HepG2 (cell line): ENCODE results near the gene TRMT112. TPM values are rescaled to one million over a fixed set of nuclear protein-coding genes. Genes with fewer than 3 reads are reported as not detected.
A peak's percentile ranks its signal among the peaks of the same experiment; 100 is the strongest.

Experiments used
- CREB1 ChIP-seq, 2 experiments: fragments of 450-650 bp in 1 of 2; IDR thresholded peaks; 2 replicates each; pipeline ENCODE4 v1.6.1; 2016 to 2017; ENCODE audit warnings: control low read depth in 1 of 2, mild to moderate bottlenecking in 1 of 2, missing compliant biosample characterization in 1 of 2, missing genetic modification characterization in 1 of 2
- DNMT1 ChIP-seq: sonication (generic); formaldehyde crosslinking; IDR thresholded peaks from 2 replicates; pipeline ENCODE4 v1.5.1; 2020; ENCODE audit warnings: mild to moderate bottlenecking, missing genetic modification reagents
- MYC ChIP-seq: sonication (generic); formaldehyde crosslinking; IDR thresholded peaks from 2 replicates; pipeline ENCODE4 v1.9.0; 2021; ENCODE audit warnings: missing genetic modification reagents, borderline replicate concordance
- NFIC ChIP-seq: IDR thresholded peaks from 2 replicates; pipeline ENCODE4 v1.6.1; 2012; ENCODE audit warnings: mild to moderate bottlenecking, low read length, inconsistent platforms
- NR1H2 ChIP-seq: sonication (generic); formaldehyde crosslinking; IDR thresholded peaks from 2 replicates; pipeline ENCODE4 v1.8.1; 2022; ENCODE audit warnings: low read depth, missing genetic modification reagents, borderline replicate concordance
- PITX1 ChIP-seq: sonication (generic); formaldehyde crosslinking; IDR thresholded peaks from 2 replicates; pipeline ENCODE4 v1.5.1; 2020; ENCODE audit warnings: mild to moderate bottlenecking, missing genetic modification reagents
- PRPF4 ChIP-seq: fragments of 200-400 bp; formaldehyde crosslinking; IDR thresholded peaks from 2 replicates; pipeline ENCODE4 v1.6.1; 2016; ENCODE audit warnings: low read length, low read depth; ENCODE audit not compliant: poor library complexity, severe bottlenecking
- RFXAP ChIP-seq: sonication (generic); formaldehyde crosslinking; IDR thresholded peaks from 2 replicates; pipeline ENCODE4 v1.4.0; 2020; ENCODE audit warnings: missing genetic modification reagents, borderline replicate concordance
- SALL2 ChIP-seq: sonication (generic); formaldehyde crosslinking; IDR thresholded peaks from 2 replicates; pipeline ENCODE4 v1.8.1; 2023; ENCODE audit warnings: mild to moderate bottlenecking, missing genetic modification reagents, inconsistent platforms
- SCMH1 ChIP-seq: sonication (generic); formaldehyde crosslinking; IDR thresholded peaks from 2 replicates; pipeline ENCODE4 v1.9.0; 2021; ENCODE audit warnings: missing genetic modification reagents, mild to moderate bottlenecking, borderline replicate concordance
- SIX4 ChIP-seq: sonication (generic); formaldehyde crosslinking; IDR thresholded peaks from 2 replicates; pipeline ENCODE4 v1.4.0; 2020; ENCODE audit warnings: missing genetic modification reagents
- SSRP1 ChIP-seq: IDR thresholded peaks from 2 replicates; pipeline ENCODE4 v1.6.1; 2016; ENCODE audit warnings: control low read depth
- TEAD3 ChIP-seq: optimal IDR thresholded peaks from 2 replicates; pipeline ENCODE3; 2016; ENCODE audit warnings: borderline replicate concordance
- ZNF337 ChIP-seq: sonication (generic); formaldehyde crosslinking; IDR thresholded peaks from 2 replicates; pipeline ENCODE4 v1.5.1; 2020; ENCODE audit warnings: missing genetic modification reagents, low read depth, mild to moderate bottlenecking, borderline replicate concordance
- ZNF44 ChIP-seq: sonication (generic); formaldehyde crosslinking; IDR thresholded peaks from 2 replicates; pipeline ENCODE4 v1.5.1; 2020; ENCODE audit warnings: mild to moderate bottlenecking, missing genetic modification reagents
- ZNF615 ChIP-seq: sonication (generic); formaldehyde crosslinking; IDR thresholded peaks from 2 replicates; pipeline ENCODE4 v1.5.0; 2020; ENCODE audit warnings: mild to moderate bottlenecking, missing genetic modification reagents, borderline replicate concordance
- ZNF782 ChIP-seq: sonication (generic); formaldehyde crosslinking; IDR thresholded peaks from 2 replicates; pipeline ENCODE4 v1.4.0; 2020; ENCODE audit warnings: missing genetic modification reagents, mild to moderate bottlenecking, borderline replicate concordance
- polyA plus RNA-seq, 8 experiments: library from polyadenylated mRNA; depleted of rRNA in 3 of 8; stranded (reverse) in 7 of 8; unstranded in 1 of 8; fragments of >200 nt; fragmentation: Illumina TruSeq in 4 of 8; extraction: Trizol in 4 of 8; gene quantifications; 2 replicates each; pipeline versions ENCODE4 v1.2.1 to v1.2.3, GENCODE V29; 2011 to 2016; ENCODE audit warnings: low read depth in 4 of 8, missing spikeins in 1 of 8, mixed read lengths in 1 of 8; ENCODE audit not compliant: insufficient read depth in 1 of 8
- total RNA-seq, 5 experiments: library from RNA; depleted of rRNA; stranded (reverse); fragments of >200 nt; fragmentation: Illumina TruSeq; extraction: Trizol; gene quantifications; 2 replicates each; pipeline ENCODE4 v1.2.3, GENCODE V29; 2016; ENCODE audit warnings: low read depth in 1 of 5
- TF ChIP-seq, protein P1 (sequence below): sonication (generic); formaldehyde crosslinking; IDR thresholded peaks from 2 replicates; pipeline ENCODE4 v1.9.0; 2022; ENCODE audit warnings: low read depth, missing genetic modification reagents
- TF ChIP-seq, protein P2 (sequence below): sonication (generic); formaldehyde crosslinking; IDR thresholded peaks from 2 replicates; pipeline ENCODE4 v1.4.0; 2020; ENCODE audit warnings: mild to moderate bottlenecking, missing genetic modification reagents
- TF ChIP-seq, protein P3 (sequence below): sonication (generic); formaldehyde crosslinking; conservative IDR thresholded peaks from 2 replicates; pipeline ENCODE4 v1.4.0; 2020; ENCODE audit warnings: missing genetic modification reagents

TRMT112 gene
- total and polyA plus RNA-seq, 2 of the 13 experiments (the other 11 are each of a cell fraction or from before 2014, with no cell fraction given) = 186 to 409 TPM

DNA sequence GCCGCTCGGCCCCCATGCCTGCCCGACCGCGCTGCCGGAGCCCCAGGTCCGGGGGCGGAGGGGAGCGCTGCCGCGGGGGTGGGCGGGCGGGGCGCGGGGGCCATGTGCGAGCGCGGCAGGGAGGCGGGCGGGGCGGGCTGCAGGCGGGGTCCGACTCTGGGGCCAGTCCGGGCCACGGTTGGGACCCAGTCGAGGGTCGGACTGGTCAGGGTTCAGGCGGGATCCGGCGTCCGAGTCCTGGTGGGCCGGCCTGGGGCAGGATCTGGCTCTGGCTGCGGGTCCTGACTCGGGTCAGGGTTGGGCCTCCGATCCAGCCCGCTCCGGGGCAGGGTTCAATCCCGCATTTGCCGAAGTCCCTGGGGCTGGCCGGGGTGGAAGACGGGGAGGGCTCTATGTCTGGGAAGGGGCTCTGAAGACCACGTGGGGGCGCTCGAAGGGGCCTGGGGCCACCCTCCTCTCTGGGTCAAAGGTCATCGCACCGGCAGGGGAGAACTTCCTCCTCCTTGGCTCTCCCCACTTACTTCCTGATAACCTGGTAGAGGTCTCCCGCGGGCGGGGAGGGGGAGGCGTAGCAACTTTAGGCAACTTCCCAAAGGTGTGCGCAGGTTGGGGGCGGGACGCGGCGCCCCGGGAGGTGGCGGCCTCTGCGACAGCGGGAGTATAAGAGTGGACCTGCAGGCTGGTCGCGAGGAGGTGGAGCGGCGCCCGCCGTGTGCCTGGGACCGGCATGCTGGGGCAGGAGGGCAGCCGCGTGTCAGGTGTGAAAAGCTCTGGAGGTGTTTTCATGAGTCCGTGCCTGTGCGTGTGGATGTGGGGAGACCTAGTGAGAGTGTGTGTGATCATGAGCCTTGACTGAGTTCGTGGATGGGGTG is 11.4 kb downstream of the TRMT112 start (continued):
- TF ChIP-seq, protein P1, sequence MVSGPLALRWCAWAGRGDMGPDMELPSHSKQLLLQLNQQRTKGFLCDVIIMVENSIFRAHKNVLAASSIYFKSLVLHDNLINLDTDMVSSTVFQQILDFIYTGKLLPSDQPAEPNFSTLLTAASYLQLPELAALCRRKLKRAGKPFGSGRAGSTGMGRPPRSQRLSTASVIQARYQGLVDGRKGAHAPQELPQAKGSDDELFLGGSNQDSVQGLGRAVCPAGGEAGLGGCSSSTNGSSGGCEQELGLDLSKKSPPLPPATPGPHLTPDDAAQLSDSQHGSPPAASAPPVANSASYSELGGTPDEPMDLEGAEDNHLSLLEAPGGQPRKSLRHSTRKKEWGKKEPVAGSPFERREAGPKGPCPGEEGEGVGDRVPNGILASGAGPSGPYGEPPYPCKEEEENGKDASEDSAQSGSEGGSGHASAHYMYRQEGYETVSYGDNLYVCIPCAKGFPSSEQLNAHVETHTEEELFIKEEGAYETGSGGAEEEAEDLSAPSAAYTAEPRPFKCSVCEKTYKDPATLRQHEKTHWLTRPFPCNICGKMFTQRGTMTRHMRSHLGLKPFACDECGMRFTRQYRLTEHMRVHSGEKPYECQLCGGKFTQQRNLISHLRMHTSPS (CRISPR knock-in tag) = peak; percentile 30; the same call in 1 of the 2 replicates
- TF ChIP-seq NR1H2 (no peak), NFIC (no peak), DNMT1 (CRISPR knock-in tag) (no peak), ZNF782 (no peak), TEAD3 (CRISPR knock-in tag) (no peak), ZNF615 (CRISPR knock-in tag) (no peak), SCMH1 (CRISPR knock-in tag) (no peak), PITX1 (CRISPR knock-in tag) (peak; percentile 47; the same call in 1 of the 2 replicates), SSRP1 (CRISPR knock-in tag) (no peak), ZNF44 (0 out of 2 replicates have a peak, but pooled peaks have one; percentile 4), MYC (CRISPR knock-in tag) (peak; percentile 80; the same call in 1 of the 2 replicates), CREB1 (IDR thresholded peaks at IDR 0.05) (no peak), CREB1 (CRISPR knock-in tag; IDR thresholded peaks at IDR 0.05) (no peak), ZNF337 (CRISPR knock-in tag) (peak; percentile 63; the same call in 1 of the 2 replicates), PRPF4 (no peak), SALL2 (CRISPR knock-in tag) (peak; percentile 28; the same call in 1 of the 2 replicates), SIX4 (CRISPR knock-in tag) (no peak), RFXAP (CRISPR knock-in tag) (no peak)
- TF ChIP-seq, protein P2, sequence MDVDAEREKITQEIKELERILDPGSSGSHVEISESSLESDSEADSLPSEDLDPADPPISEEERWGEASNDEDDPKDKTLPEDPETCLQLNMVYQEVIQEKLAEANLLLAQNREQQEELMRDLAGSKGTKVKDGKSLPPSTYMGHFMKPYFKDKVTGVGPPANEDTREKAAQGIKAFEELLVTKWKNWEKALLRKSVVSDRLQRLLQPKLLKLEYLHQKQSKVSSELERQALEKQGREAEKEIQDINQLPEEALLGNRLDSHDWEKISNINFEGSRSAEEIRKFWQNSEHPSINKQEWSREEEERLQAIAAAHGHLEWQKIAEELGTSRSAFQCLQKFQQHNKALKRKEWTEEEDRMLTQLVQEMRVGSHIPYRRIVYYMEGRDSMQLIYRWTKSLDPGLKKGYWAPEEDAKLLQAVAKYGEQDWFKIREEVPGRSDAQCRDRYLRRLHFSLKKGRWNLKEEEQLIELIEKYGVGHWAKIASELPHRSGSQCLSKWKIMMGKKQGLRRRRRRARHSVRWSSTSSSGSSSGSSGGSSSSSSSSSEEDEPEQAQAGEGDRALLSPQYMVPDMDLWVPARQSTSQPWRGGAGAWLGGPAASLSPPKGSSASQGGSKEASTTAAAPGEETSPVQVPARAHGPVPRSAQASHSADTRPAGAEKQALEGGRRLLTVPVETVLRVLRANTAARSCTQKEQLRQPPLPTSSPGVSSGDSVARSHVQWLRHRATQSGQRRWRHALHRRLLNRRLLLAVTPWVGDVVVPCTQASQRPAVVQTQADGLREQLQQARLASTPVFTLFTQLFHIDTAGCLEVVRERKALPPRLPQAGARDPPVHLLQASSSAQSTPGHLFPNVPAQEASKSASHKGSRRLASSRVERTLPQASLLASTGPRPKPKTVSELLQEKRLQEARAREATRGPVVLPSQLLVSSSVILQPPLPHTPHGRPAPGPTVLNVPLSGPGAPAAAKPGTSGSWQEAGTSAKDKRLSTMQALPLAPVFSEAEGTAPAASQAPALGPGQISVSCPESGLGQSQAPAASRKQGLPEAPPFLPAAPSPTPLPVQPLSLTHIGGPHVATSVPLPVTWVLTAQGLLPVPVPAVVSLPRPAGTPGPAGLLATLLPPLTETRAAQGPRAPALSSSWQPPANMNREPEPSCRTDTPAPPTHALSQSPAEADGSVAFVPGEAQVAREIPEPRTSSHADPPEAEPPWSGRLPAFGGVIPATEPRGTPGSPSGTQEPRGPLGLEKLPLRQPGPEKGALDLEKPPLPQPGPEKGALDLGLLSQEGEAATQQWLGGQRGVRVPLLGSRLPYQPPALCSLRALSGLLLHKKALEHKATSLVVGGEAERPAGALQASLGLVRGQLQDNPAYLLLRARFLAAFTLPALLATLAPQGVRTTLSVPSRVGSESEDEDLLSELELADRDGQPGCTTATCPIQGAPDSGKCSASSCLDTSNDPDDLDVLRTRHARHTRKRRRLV (CRISPR knock-in tag) = peak; percentile 89
- TF ChIP-seq, protein P3, sequence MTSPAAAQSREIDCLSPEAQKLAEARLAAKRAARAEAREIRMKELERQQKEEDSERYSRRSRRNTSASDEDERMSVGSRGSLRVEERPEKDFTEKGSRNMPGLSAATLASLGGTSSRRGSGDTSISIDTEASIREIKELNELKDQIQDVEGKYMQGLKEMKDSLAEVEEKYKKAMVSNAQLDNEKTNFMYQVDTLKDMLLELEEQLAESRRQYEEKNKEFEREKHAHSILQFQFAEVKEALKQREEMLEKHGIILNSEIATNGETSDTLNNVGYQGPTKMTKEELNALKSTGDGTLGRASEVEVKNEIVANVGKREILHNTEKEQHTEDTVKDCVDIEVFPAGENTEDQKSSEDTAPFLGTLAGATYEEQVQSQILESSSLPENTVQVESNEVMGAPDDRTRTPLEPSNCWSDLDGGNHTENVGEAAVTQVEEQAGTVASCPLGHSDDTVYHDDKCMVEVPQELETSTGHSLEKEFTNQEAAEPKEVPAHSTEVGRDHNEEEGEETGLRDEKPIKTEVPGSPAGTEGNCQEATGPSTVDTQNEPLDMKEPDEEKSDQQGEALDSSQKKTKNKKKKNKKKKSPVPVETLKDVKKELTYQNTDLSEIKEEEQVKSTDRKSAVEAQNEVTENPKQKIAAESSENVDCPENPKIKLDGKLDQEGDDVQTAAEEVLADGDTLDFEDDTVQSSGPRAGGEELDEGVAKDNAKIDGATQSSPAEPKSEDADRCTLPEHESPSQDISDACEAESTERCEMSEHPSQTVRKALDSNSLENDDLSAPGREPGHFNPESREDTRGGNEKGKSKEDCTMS (CRISPR knock-in tag) = no peak
